Measurements from ENCODE around the gene GFOD1. TPM values are rescaled to one million over a fixed set of nuclear protein-coding genes. Genes with fewer than 3 reads are reported as not detected.

The GFOD1 gene
- total RNA-seq, 4 donors from 2014 or later, result 21.8 to 49.4 (median 31.1) TPM

- TF ChIP-seq CTCF (IDR thresholded peaks at IDR 0.05) (no peak), POLR2A (IDR thresholded peaks at IDR 0.05) (no peak), EP300 (IDR thresholded peaks at IDR 0.05) (no peak)
- 86 to 96% methylated on average over 5 of the region's 5 CpGs for WGBS, 2 donors
These were observed 14.2 kb downstream of the GFOD1 start for GRCh38 chr6:13472976-13473767.

GRCh38 chr6:13472099-13472498 lies 15.3 kb downstream of the GFOD1 start:
- Histone ChIP-seq H3K27me3 (no peaks in the 10 kb centered on the region), H3K4me3 (no peak overlapping the region), H3K36me3 (peaks cover 0 to 6% (median 0%) of the 10 kb centered on the region in 3 donors), H3K9me3 (no peaks in the 10 kb centered on the region), H3K4me1 (peaks cover 0 to 20% (median 7%) of the 10 kb centered on the region in 4 donors), H3K27ac (no peak overlapping the region)
- no peak for DNase-seq (ENCODE audit: low spot score in 2 of 2)
- TF ChIP-seq EP300 (IDR thresholded peaks at IDR 0.05) (no peak), POLR2A (IDR thresholded peaks at IDR 0.05) (no peak), CTCF (IDR thresholded peaks at IDR 0.05) (no peak)
- 51 to 53% methylated on average over 4 of the region's 4 CpGs for WGBS, 2 donors

More at GRCh38 chr6:13472976-13473767, 14.2 kb downstream of the GFOD1 start:
- DNase-seq (ENCODE audit: low spot score in 2 of 2), result no peak
- Histone ChIP-seq H3K27ac (no peak overlapping the region), H3K4me3 (no peak overlapping the region), H3K4me1 (peaks cover 0 to 16% (median 7%) of the 10 kb centered on the region in 4 donors), H3K27me3 (no peaks in the 10 kb centered on the region), H3K36me3 (peaks cover 0 to 6% (median 0%) of the 10 kb centered on the region in 3 donors), H3K9me3 (no peaks in the 10 kb centered on the region)

GRCh38 chr6:13471184-13471583 lies 16.2 kb downstream of the GFOD1 start:
- no peaks in the 10 kb centered on the region for H3K27me3 ChIP-seq
- no peak overlapping the region for H3K27ac ChIP-seq
- no peak for DNase-seq (ENCODE audit: low spot score in 2 of 2)
- WGBS, 2 donors, result 66 to 71% methylated on average over 4 of the region's 4 CpGs
- peaks cover 0 to 21% (median 7%) of the 10 kb centered on the region in 4 donors for H3K4me1 ChIP-seq
- no peak overlapping the region for H3K4me3 ChIP-seq
- TF ChIP-seq POLR2A (IDR thresholded peaks at IDR 0.05) (no peak), CTCF (IDR thresholded peaks at IDR 0.05) (no peak)
- H3K9me3 ChIP-seq, result no peaks in the 10 kb centered on the region
- peaks cover 0 to 6% (median 0%) of the 10 kb centered on the region in 3 donors for H3K36me3 ChIP-seq

- 43 to 61% methylated on average over 10 of the region's 10 CpGs for WGBS, 2 donors
- Histone ChIP-seq H3K4me1 (peaks cover 0 to 21% (median 7%) of the 10 kb centered on the region in 4 donors), H3K36me3 (peaks cover 0 to 6% (median 0%) of the 10 kb centered on the region in 3 donors), H3K9me3 (no peaks in the 10 kb centered on the region), H3K27me3 (no peaks in the 10 kb centered on the region), H3K4me3 (no peak overlapping the region), H3K27ac (peak overlapping the region in 1 of 4 donors; percentile 4)
- TF ChIP-seq CTCF (IDR thresholded peaks at IDR 0.05), result no peak
- no peak for TF ChIP-seq POLR2A (IDR thresholded peaks at IDR 0.05)
- TF ChIP-seq EP300 (IDR thresholded peaks at IDR 0.05), result no peak
- no peak for DNase-seq (ENCODE audit: low spot score in 2 of 2)
These were observed 16.9 kb downstream of the GFOD1 start for GRCh38 chr6:13470238-13471140.
